HepG2 (cell line): ENCODE measurements around the gene C10orf71. TPM values are rescaled to one million over a fixed set of nuclear protein-coding genes. Genes with fewer than 3 reads are reported as not detected.

Experiments used
- ATAC-seq: fragments of 200-7000 bp; cut with Tn5 transposase; 3 replicates; pipeline ENCODE4 v1.9.1; 2020; ENCODE audit warnings: mild to moderate bottlenecking, moderate library complexity
- BruUV-seq: library from RNA; stranded (reverse); fragments of 400-500 nt; replicated peaks from 2 replicates; lab custom pipeline; 2021; lab: Mats Ljungman, UMichigan
- CTCF ChIA-PET: fragments of 300-600 bp; formaldehyde crosslinking; extraction: SDS; loops from one replicate; lab custom pipeline; 2021; ENCODE audit warnings: low total read pairs, inconsistent platforms, low intra/inter-chr PET ratio; lab: Yijun Ruan, JAX
- POLR2A ChIA-PET: fragments of 350-600 bp; sonication (Branson Sonifier 250); formaldehyde crosslinking; loops from one replicate; lab custom pipeline; 2020; ENCODE audit warnings: antibody characterized with exemption, inconsistent platforms; lab: Yijun Ruan, JAX
- DNase-seq: peaks from one replicate; pipeline ENCODE4 v3.0.0-alpha.2; 2015; ENCODE audit warnings: low spot score
- FAIRE-seq: peaks from 3 replicates; lab custom pipeline; 2011; peaks lifted over from hg19 to GRCh38; lab: Jason Lieb, UNC
- H2AFZ ChIP-seq: one replicate; pipeline ENCODE4 v1.6.1; 2011; ENCODE audit warnings: low read length, inconsistent platforms
- H3K27ac ChIP-seq: fragments of 300-600 bp; 3 replicates; pipeline ENCODE4 v1.8.0; 2011; ENCODE audit warnings: mixed run types, mild to moderate bottlenecking, mixed read lengths, low read length, inconsistent platforms; ENCODE audit not compliant: insufficient read depth; ENCODE audit errors: extremely low read length
- H3K27me3 ChIP-seq, 2 experiments: fragments of 200-600 bp in 1 of 2; 2 replicates in 1 of 2; 3 replicates in 1 of 2; pipeline versions ENCODE4 v1.6.0 to v1.8.0; 2011; ENCODE audit warnings: low read length in 2 of 2, mild to moderate bottlenecking in 2 of 2, moderate library complexity in 2 of 2, inconsistent platforms in 1 of 2; ENCODE audit not compliant: insufficient read depth in 2 of 2, control insufficient read depth in 1 of 2
- H3K36me3 ChIP-seq, 2 experiments: fragments of 200-600 bp in 1 of 2; replicated peaks in 1 of 2; 2 replicates in 1 of 2; 3 replicates in 1 of 2; pipeline versions ENCODE4 v1.5.1 to v1.8.0; 2011; ENCODE audit warnings: low read length in 2 of 2, inconsistent platforms in 1 of 2; ENCODE audit not compliant: insufficient read depth in 2 of 2, control insufficient read depth in 1 of 2
- H3K4me1 ChIP-seq: 2 replicates; pipeline ENCODE4 v1.5.1; 2012; ENCODE audit warnings: low read length, inconsistent platforms; ENCODE audit not compliant: insufficient read depth
- H3K4me2 ChIP-seq: 2 replicates; pipeline ENCODE4 v1.6.0; 2011; ENCODE audit warnings: low read depth, low read length, inconsistent platforms
- H3K4me3 ChIP-seq, 3 experiments: fragments of 200-600 bp in 1 of 3; sonication (generic), shearing (Covaris generic) in 1 of 3; replicated peaks in 1 of 3; 2 replicates each; pipeline ENCODE4 v1.5.1; 2011 to 2016; ENCODE audit warnings: low read length in 3 of 3, inconsistent platforms in 2 of 3, low read depth in 2 of 3, mild to moderate bottlenecking in 2 of 3, control low read depth in 1 of 3, mixed read lengths in 1 of 3; ENCODE audit not compliant: insufficient read depth in 1 of 3
- H3K79me2 ChIP-seq: one replicate; pipeline ENCODE4 v1.6.1; 2011; ENCODE audit warnings: low read length, inconsistent platforms; ENCODE audit not compliant: insufficient read depth
- H3K9ac ChIP-seq: 2 replicates; pipeline ENCODE4 v1.6.0; 2011; ENCODE audit warnings: mild to moderate bottlenecking, low read depth, low read length, inconsistent platforms; ENCODE audit not compliant: insufficient read depth
- H3K9me3 ChIP-seq: 2 replicates; pipeline ENCODE4 v1.5.1; 2012; ENCODE audit warnings: mild to moderate bottlenecking, low read length
- H4K20me1 ChIP-seq: 2 replicates; pipeline ENCODE4 v1.6.0; 2011; ENCODE audit warnings: inconsistent platforms, mild to moderate bottlenecking, low read length, moderate library complexity; ENCODE audit not compliant: insufficient read depth
- GMEB1 ChIP-seq: sonication (generic); formaldehyde crosslinking; IDR thresholded peaks from 2 replicates; pipeline ENCODE4 v1.5.1; 2020; ENCODE audit warnings: missing genetic modification reagents, mild to moderate bottlenecking, borderline replicate concordance
- IRF2 ChIP-seq: IDR thresholded peaks from 2 replicates; pipeline ENCODE4 v1.6.1; 2018; ENCODE audit warnings: missing genetic modification reagents, missing compliant biosample characterization
- RFXANK ChIP-seq: IDR thresholded peaks from 2 replicates; pipeline ENCODE4 v1.6.1; 2016
- TBP ChIP-seq: sonication (generic); formaldehyde crosslinking; IDR thresholded peaks from 2 replicates; pipeline ENCODE4 v1.5.0; 2020; ENCODE audit warnings: missing genetic modification reagents
- ZNF710 ChIP-seq: sonication (generic); formaldehyde crosslinking; IDR thresholded peaks from 2 replicates; pipeline ENCODE4 v1.5.0; 2020; ENCODE audit warnings: mild to moderate bottlenecking, missing genetic modification reagents, borderline replicate concordance
- ZNF775 ChIP-seq: sonication (generic); formaldehyde crosslinking; IDR thresholded peaks from 2 replicates; pipeline ENCODE4 v1.4.0; 2020; ENCODE audit warnings: missing genetic modification reagents, mild to moderate bottlenecking, moderate library complexity, borderline replicate concordance
- WGBS: methylation state at CpG from one replicate; pipeline ENCODE4 v1.1.6; 2017; ENCODE audit warnings: low lambda C conversion rate; 5-methylcytosine and 5-hydroxymethylcytosine counted together
- in situ Hi-C: cut with HindIII; loops from 2 replicates; pipeline ENCODE4 v1.10.0; 2017; ENCODE audit warnings: low pct_unique_long_range_greater_than_20kb; ENCODE audit not compliant: extremely low pct_ligation_motif_present
- intact Hi-C: fragments of 100-400 bp; cut with micrococcal nuclease; formaldehyde crosslinking; loops from one replicate; pipeline ENCODE4 v1.10.0; 2022; ENCODE audit not compliant: unreplicated experiment
- polyA plus RNA-seq, 8 experiments: library from polyadenylated mRNA; depleted of rRNA in 3 of 8; stranded (reverse) in 7 of 8; unstranded in 1 of 8; fragments of >200 nt; fragmentation: Illumina TruSeq in 4 of 8; extraction: Trizol in 4 of 8; gene quantifications; 2 replicates each; pipeline versions ENCODE4 v1.2.1 to v1.2.3, GENCODE V29; 2011 to 2016; ENCODE audit warnings: low read depth in 4 of 8, missing spikeins in 1 of 8, mixed read lengths in 1 of 8; ENCODE audit not compliant: insufficient read depth in 1 of 8
- total RNA-seq, 5 experiments: library from RNA; depleted of rRNA; stranded (reverse); fragments of >200 nt; fragmentation: Illumina TruSeq; extraction: Trizol; gene quantifications; 2 replicates each; pipeline ENCODE4 v1.2.3, GENCODE V29; 2016; ENCODE audit warnings: low read depth in 1 of 5

C10orf71 gene
- total and polyA plus RNA-seq, 2 of the 13 experiments (the other 11 are each of a cell fraction or from before 2014, with no cell fraction given): not detected

- Histone ChIP-seq H2AFZ (no peak overlapping the region), H3K27me3 (no peaks in the 10 kb centered on the region), H3K27ac (no peak overlapping the region), H3K9me3 (no peaks in the 10 kb centered on the region), H3K79me2 (no peaks in the 10 kb centered on the region), H3K4me1 (peaks cover 3% of the 10 kb centered on the region; the same call in 1 of the 2 replicates), H3K36me3 (no peaks in the 10 kb centered on the region), H3K4me3 (no peak overlapping the region), H3K9ac (no peak overlapping the region), H3K4me2 (no peak overlapping the region), H4K20me1 (no peaks in the 10 kb centered on the region)
- no TSS peak for BruUV-seq
- intact Hi-C loops: no loop called here
- CTCF ChIA-PET: no interaction called here
- no peak for ATAC-seq
- in situ Hi-C loops: no loop called here
- no peak for DNase-seq
- POLR2A ChIA-PET: no interaction called here
- WGBS: 0% methylated on average over 2 of the region's 3 CpGs
- no peak for FAIRE-seq
- no peak for TF ChIP-seq GMEB1
- no peak for TF ChIP-seq IRF2 (CRISPR knock-in tag)
- no peak for TF ChIP-seq ZNF775
- no peak for TF ChIP-seq ZNF710 (CRISPR knock-in tag)
- TF ChIP-seq RFXANK (CRISPR knock-in tag): no peak
- no peak for TF ChIP-seq TBP (CRISPR knock-in tag)
These were observed 55.6 kb downstream of the C10orf71 start for GRCh38 chr10:49354593-49354992.
